GM12878 (cell line): ENCODE results near the gene ALDH1A3.

Source experiments
- CREM ChIP-seq: IDR thresholded peaks from 2 replicates; pipeline ENCODE4 v1.6.1; 2014; ENCODE audit warnings: antibody characterized with exemption, low read depth
- GATAD2B ChIP-seq: fragments of 450-650 bp; conservative IDR thresholded peaks from 2 replicates; pipeline ENCODE4 v1.6.1; 2017; ENCODE audit warnings: low read depth, mild to moderate bottlenecking, moderate library complexity
- JUND ChIP-seq: IDR thresholded peaks from 2 replicates; pipeline ENCODE4 v1.6.1; 2012; ENCODE audit warnings: low read depth, mild to moderate bottlenecking, low read length, improper control_type of control experiment, moderate library complexity
- MEF2A ChIP-seq: IDR thresholded peaks from 2 replicates; pipeline ENCODE4 v1.6.1; 2011; ENCODE audit warnings: low read depth, mild to moderate bottlenecking, low read length, moderate library complexity; ENCODE audit not compliant: insufficient read depth
- MTA3 ChIP-seq: IDR thresholded peaks from 2 replicates; pipeline ENCODE4 v1.6.1; 2012; ENCODE audit warnings: low read length, inconsistent platforms, borderline replicate concordance
- NR2C2 ChIP-seq: IDR thresholded peaks from 2 replicates; pipeline ENCODE4 v1.6.1; 2011; ENCODE audit warnings: borderline replicate concordance, low read depth; ENCODE audit not compliant: control insufficient read depth, insufficient read length
- TCF7 ChIP-seq: IDR thresholded peaks from 2 replicates; pipeline ENCODE4 v1.6.1; 2014; ENCODE audit warnings: antibody characterized with exemption, borderline replicate concordance
- TF ChIP-seq, protein P1 (sequence below): IDR thresholded peaks from 2 replicates; pipeline ENCODE4 v1.6.1; 2011; ENCODE audit warnings: low read depth, low read length, improper control_type of control experiment, borderline replicate concordance
- TF ChIP-seq, protein P2 (sequence below), 3 experiments: IDR thresholded peaks in 2 of 3; conservative IDR thresholded peaks in 1 of 3; 2 replicates each; pipeline ENCODE4 v1.5.1; 2011; ENCODE audit warnings: low read depth in 3 of 3, low read length in 3 of 3, mild to moderate bottlenecking in 3 of 3, control low read depth in 2 of 3, moderate library complexity in 2 of 3, inconsistent platforms in 1 of 3, mixed read lengths in 1 of 3; ENCODE audit not compliant: control insufficient read depth in 2 of 3, insufficient read depth in 1 of 3; ENCODE audit errors: extremely low read depth in 1 of 3
- TF ChIP-seq, protein P3 (sequence below): fragments of 450-650 bp; IDR thresholded peaks from 2 replicates; pipeline ENCODE4 v1.6.1; 2017; ENCODE audit warnings: mild to moderate bottlenecking

DNA sequence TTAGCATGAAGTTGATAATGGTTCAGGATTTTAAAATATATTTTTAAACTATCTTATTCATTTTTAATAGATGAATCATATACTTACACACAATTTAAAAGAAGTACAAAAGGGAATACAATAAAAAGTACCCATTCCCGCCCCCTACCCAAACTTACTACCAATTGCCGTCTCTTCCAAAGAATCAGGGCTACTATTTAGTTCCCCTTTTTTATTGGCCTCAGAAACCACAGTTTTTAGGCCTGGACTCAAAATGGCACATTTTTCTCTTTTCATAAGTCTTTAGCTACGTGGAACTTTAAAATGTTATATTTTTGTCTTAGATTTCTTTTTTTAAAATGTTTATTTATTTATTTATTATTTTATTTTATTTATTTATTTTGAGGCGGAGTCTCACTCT lies 57.5 kb downstream of the ALDH1A3 start:
- TF ChIP-seq, protein P1, sequence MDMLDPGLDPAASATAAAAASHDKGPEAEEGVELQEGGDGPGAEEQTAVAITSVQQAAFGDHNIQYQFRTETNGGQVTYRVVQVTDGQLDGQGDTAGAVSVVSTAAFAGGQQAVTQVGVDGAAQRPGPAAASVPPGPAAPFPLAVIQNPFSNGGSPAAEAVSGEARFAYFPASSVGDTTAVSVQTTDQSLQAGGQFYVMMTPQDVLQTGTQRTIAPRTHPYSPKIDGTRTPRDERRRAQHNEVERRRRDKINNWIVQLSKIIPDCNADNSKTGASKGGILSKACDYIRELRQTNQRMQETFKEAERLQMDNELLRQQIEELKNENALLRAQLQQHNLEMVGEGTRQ: no peak
- TF ChIP-seq, protein P2, sequence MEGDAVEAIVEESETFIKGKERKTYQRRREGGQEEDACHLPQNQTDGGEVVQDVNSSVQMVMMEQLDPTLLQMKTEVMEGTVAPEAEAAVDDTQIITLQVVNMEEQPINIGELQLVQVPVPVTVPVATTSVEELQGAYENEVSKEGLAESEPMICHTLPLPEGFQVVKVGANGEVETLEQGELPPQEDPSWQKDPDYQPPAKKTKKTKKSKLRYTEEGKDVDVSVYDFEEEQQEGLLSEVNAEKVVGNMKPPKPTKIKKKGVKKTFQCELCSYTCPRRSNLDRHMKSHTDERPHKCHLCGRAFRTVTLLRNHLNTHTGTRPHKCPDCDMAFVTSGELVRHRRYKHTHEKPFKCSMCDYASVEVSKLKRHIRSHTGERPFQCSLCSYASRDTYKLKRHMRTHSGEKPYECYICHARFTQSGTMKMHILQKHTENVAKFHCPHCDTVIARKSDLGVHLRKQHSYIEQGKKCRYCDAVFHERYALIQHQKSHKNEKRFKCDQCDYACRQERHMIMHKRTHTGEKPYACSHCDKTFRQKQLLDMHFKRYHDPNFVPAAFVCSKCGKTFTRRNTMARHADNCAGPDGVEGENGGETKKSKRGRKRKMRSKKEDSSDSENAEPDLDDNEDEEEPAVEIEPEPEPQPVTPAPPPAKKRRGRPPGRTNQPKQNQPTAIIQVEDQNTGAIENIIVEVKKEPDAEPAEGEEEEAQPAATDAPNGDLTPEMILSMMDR (IDR thresholded peaks at IDR 0.05 in 2 of 3, conservative IDR thresholded peaks at IDR 0.05 in 1 of 3; ENCODE audit: control insufficient read depth in 2 of 3, extremely low read depth in 1 of 3, insufficient read depth in 1 of 3, low read depth in 3 of 3, low read length in 3 of 3): no peak
- TF ChIP-seq JUND (no peak), MEF2A (no peak), TCF7 (no peak), GATAD2B (no peak), MTA3 (no peak), NR2C2 (no peak), CREM (no peak)
- TF ChIP-seq, protein P3, sequence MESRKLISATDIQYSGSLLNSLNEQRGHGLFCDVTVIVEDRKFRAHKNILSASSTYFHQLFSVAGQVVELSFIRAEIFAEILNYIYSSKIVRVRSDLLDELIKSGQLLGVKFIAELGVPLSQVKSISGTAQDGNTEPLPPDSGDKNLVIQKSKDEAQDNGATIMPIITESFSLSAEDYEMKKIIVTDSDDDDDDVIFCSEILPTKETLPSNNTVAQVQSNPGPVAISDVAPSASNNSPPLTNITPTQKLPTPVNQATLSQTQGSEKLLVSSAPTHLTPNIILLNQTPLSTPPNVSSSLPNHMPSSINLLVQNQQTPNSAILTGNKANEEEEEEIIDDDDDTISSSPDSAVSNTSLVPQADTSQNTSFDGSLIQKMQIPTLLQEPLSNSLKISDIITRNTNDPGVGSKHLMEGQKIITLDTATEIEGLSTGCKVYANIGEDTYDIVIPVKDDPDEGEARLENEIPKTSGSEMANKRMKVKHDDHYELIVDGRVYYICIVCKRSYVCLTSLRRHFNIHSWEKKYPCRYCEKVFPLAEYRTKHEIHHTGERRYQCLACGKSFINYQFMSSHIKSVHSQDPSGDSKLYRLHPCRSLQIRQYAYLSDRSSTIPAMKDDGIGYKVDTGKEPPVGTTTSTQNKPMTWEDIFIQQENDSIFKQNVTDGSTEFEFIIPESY: no peak
